Measurements from ENCODE around the gene JUP. TPM values are rescaled to one million over a fixed set of nuclear protein-coding genes. Genes with fewer than 3 reads are reported as not detected.

JUP gene
- total RNA-seq (2021; ENCODE audit: unreplicated experiment) (224 TPM), Bru-seq, nascent RNA (percentile 79 among the genes with signal in this experiment), BruChase-seq, experiment 1, labeled RNA remaining after a 6-hour chase (percentile 89 among the genes with signal in this experiment), BruChase-seq, experiment 2, labeled RNA remaining after a 2-hour chase (percentile 75 among the genes with signal in this experiment)
- 322 and 372 TPM in 2 replicates for polyA plus RNA-seq (2012)
- long read RNA-seq, transcript JUP-203 (14 exons, 3,497 nt) = major isoform, 30 of 281 reads
- long read RNA-seq, transcript JUP-201 (15 exons, 3,200 nt) = minor isoform, 20 of 281 reads
- long read RNA-seq, partial matches to known transcripts = 210 of 281 reads
- long read RNA-seq, other reads (novel, unspliced or antisense) = 21 of 281 reads

DNA sequence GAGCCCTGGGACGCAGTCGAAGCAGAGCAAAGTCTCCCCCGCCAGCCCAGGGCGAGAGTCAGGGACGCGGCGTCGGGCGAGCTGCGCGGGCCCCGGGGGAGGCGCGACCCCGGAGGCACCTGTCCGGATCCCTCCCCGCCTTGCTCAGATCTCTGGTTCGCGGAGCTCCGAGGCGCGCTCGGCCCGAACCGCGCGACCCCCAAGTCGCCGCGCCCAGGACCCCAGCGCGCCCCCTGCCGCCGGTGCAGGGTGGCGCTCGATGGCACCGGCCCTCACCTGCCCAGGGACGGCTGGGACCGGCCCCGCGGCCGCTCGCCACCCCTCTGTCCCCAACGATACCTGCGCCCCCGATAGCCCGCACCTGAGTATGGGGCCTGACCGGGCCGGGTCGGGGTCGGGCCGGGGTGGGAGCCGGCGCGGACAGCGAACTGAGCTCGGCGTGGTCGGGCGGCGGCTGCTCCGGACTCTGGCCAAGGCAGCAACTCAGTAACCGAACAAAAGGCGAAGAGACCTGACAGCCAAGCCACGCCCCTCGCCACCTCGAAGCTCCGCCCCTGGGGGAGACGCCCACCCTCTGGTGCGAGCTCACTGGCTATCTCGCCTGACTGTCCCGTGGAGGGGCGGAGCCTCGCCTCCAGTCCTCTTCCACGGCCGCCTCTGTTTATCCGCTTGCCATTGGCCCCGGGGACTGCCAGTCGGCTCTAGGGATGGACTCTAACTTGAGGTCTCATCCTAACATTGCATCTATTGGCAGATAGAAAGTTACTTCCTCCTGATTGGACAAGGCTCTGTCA, at the start of gene JUP:
TSS of gene JUP (minus strand) at position 485 of the 794 bp plus-strand sequence. CDS start 14,857 bp downstream, outside the sequence.
- Histone ChIP-seq H3K27me3 (ENCODE audit: insufficient read depth, low read length) (no peaks in the 10 kb centered on the region), H3K9me3 (ENCODE audit: control insufficient read depth in 1 of 2, insufficient read depth in 1 of 2, low read depth in 1 of 2, low read length in 2 of 2) (no peaks in the 10 kb centered on the region), H3K4me3 (replicated peaks in 1 of 2; ENCODE audit: low read depth in 1 of 2, low read length in 2 of 2) (peak within 1 kb of the TSS; percentile 78 to 80), H2AFZ (ENCODE audit: low read depth, low read length, poor library complexity, severe bottlenecking) (no peak within 1 kb of the TSS), H3K4me2 (ENCODE audit: low read length) (peak within 1 kb of the TSS; percentile 98), H3K9me2 (ENCODE audit: insufficient read depth) (no peaks in the 10 kb centered on the region), H3K79me2 (ENCODE audit: insufficient read depth, low read length) (peaks cover 47% of the 10 kb centered on the region), H3K9ac (ENCODE audit: low read length) (peak within 1 kb of the TSS; percentile 89), H3K27ac (ENCODE audit: low read depth, low read length) (peak within 1 kb of the TSS; percentile 95), H3K36me3 (ENCODE audit: control insufficient read depth in 1 of 2, insufficient read depth in 2 of 2, low read length in 2 of 2) (no peaks in the 10 kb centered on the region), H4K20me1 (ENCODE audit: insufficient read depth) (no peaks in the 10 kb centered on the region), H3K4me1 (ENCODE audit: control insufficient read depth in 1 of 2, insufficient read depth in 2 of 2, low read length in 2 of 2) (peaks cover 35 to 60% of the 10 kb centered on the region in 2 experiments)
- DNase-seq (ENCODE audit: low read depth, low spot score) = peak; percentile 99
- RAD21 ChIA-PET (ENCODE audit: low non-redundant PET in 1 of 2, low total read pairs in 2 of 2, uncharacterized antibody in 2 of 2, unreplicated experiment in 2 of 2) = interaction anchor here (0.6 to 2.4 kb wide), 7 partner anchors 9 to 52 kb away, joined by 3 to 13 read pairs (median 6); no protein-coding TSS in a partner anchor
- peak; percentile 94 for ATAC-seq
- POLR2A ChIA-PET = interaction anchor here (0.5 to 4.5 kb wide), 23 partner anchors 8 to 945 kb away, joined by 3 to 77 read pairs (median 5); partner anchors contain the start of genes FKBP10, ODAD4 and P3H4
- CTCF ChIA-PET = interaction anchor here (0.6 to 4.2 kb wide), 25 partner anchors 8 to 144 kb away, joined by 3 to 109 read pairs (median 3); partner anchors contain the start of genes ACLY, KLHL11, ODAD4 and P3H4
- intact Hi-C loops (cut with micrococcal nuclease) = loop anchor here (1.0 to 2.0 kb wide), 2 partner anchors 14 kb away; no protein-coding TSS in a partner anchor
- no TSS peak for BruUV-seq (replicated peaks)
- no peak for TF ChIP-seq CEBPB (IDR thresholded peaks at IDR 0.05; ENCODE audit: low read depth)
- no peak for TF ChIP-seq YY1 (IDR thresholded peaks at IDR 0.05; ENCODE audit: extremely low read depth, insufficient replicate concordance, low read depth, low read length)
- TF ChIP-seq POLR2A (IDR thresholded peaks at IDR 0.05; ENCODE audit: borderline replicate concordance, extremely low read depth, insufficient read depth, insufficient read length) = peak; percentile 45
- no peak for TF ChIP-seq FOSL1 (IDR thresholded peaks at IDR 0.05; ENCODE audit: low read depth)
- peak; percentile 61; the same call in 1 of the 2 replicates for TF ChIP-seq ZFX (IDR thresholded peaks at IDR 0.05)
- TF ChIP-seq TCF7L2 (IDR thresholded peaks at IDR 0.05; ENCODE audit: borderline replicate concordance, extremely low read depth, insufficient read depth, insufficient read length) = no peak
- TF ChIP-seq SRF (IDR thresholded peaks at IDR 0.05; ENCODE audit: low read depth) = no peak
- TF ChIP-seq, protein P1, sequence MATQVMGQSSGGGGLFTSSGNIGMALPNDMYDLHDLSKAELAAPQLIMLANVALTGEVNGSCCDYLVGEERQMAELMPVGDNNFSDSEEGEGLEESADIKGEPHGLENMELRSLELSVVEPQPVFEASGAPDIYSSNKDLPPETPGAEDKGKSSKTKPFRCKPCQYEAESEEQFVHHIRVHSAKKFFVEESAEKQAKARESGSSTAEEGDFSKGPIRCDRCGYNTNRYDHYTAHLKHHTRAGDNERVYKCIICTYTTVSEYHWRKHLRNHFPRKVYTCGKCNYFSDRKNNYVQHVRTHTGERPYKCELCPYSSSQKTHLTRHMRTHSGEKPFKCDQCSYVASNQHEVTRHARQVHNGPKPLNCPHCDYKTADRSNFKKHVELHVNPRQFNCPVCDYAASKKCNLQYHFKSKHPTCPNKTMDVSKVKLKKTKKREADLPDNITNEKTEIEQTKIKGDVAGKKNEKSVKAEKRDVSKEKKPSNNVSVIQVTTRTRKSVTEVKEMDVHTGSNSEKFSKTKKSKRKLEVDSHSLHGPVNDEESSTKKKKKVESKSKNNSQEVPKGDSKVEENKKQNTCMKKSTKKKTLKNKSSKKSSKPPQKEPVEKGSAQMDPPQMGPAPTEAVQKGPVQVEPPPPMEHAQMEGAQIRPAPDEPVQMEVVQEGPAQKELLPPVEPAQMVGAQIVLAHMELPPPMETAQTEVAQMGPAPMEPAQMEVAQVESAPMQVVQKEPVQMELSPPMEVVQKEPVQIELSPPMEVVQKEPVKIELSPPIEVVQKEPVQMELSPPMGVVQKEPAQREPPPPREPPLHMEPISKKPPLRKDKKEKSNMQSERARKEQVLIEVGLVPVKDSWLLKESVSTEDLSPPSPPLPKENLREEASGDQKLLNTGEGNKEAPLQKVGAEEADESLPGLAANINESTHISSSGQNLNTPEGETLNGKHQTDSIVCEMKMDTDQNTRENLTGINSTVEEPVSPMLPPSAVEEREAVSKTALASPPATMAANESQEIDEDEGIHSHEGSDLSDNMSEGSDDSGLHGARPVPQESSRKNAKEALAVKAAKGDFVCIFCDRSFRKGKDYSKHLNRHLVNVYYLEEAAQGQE (IDR thresholded peaks at IDR 0.05; ENCODE audit: low read depth) = no peak
- TF ChIP-seq, protein P2, sequence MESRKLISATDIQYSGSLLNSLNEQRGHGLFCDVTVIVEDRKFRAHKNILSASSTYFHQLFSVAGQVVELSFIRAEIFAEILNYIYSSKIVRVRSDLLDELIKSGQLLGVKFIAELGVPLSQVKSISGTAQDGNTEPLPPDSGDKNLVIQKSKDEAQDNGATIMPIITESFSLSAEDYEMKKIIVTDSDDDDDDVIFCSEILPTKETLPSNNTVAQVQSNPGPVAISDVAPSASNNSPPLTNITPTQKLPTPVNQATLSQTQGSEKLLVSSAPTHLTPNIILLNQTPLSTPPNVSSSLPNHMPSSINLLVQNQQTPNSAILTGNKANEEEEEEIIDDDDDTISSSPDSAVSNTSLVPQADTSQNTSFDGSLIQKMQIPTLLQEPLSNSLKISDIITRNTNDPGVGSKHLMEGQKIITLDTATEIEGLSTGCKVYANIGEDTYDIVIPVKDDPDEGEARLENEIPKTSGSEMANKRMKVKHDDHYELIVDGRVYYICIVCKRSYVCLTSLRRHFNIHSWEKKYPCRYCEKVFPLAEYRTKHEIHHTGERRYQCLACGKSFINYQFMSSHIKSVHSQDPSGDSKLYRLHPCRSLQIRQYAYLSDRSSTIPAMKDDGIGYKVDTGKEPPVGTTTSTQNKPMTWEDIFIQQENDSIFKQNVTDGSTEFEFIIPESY (IDR thresholded peaks at IDR 0.05; ENCODE audit: extremely low read depth, insufficient replicate concordance, low read length) = no peak
- peak; percentile 46; the same call in 1 of the 2 replicates for TF ChIP-seq RAD21 (IDR thresholded peaks at IDR 0.05; ENCODE audit: low read depth)
- TF ChIP-seq, protein P3, sequence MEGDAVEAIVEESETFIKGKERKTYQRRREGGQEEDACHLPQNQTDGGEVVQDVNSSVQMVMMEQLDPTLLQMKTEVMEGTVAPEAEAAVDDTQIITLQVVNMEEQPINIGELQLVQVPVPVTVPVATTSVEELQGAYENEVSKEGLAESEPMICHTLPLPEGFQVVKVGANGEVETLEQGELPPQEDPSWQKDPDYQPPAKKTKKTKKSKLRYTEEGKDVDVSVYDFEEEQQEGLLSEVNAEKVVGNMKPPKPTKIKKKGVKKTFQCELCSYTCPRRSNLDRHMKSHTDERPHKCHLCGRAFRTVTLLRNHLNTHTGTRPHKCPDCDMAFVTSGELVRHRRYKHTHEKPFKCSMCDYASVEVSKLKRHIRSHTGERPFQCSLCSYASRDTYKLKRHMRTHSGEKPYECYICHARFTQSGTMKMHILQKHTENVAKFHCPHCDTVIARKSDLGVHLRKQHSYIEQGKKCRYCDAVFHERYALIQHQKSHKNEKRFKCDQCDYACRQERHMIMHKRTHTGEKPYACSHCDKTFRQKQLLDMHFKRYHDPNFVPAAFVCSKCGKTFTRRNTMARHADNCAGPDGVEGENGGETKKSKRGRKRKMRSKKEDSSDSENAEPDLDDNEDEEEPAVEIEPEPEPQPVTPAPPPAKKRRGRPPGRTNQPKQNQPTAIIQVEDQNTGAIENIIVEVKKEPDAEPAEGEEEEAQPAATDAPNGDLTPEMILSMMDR (IDR thresholded peaks at IDR 0.05 in 2 of 3, conservative IDR thresholded peaks at IDR 0.05 in 1 of 3; ENCODE audit: borderline replicate concordance in 1 of 3, insufficient read depth in 1 of 3, low read depth in 2 of 3, low read length in 2 of 3) = peak in 2 of 3 experiments; percentile 71 to 75; a peak in 5 of 6 replicates
- TF ChIP-seq SP1 (IDR thresholded peaks at IDR 0.05; ENCODE audit: low read depth) = peak; percentile 100
- TF ChIP-seq ELF1 (IDR thresholded peaks at IDR 0.05; ENCODE audit: borderline replicate concordance, low read depth) = no peak
- TF ChIP-seq, protein P4, sequence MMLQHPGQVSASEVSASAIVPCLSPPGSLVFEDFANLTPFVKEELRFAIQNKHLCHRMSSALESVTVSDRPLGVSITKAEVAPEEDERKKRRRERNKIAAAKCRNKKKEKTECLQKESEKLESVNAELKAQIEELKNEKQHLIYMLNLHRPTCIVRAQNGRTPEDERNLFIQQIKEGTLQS (IDR thresholded peaks at IDR 0.05) = no peak
- peak; percentile 15; the same call in 1 of the 2 replicates for TF ChIP-seq SIN3A (IDR thresholded peaks at IDR 0.05; ENCODE audit: low read depth)

Data from HCT116 (cell line).